Measurements from ENCODE around the gene NMRK1.

NMRK1 gene

GRCh38 chr9:75102177-75102790 is 14.3 kb upstream of the NMRK1 start:
- no peak for DNase-seq (ENCODE audit: low read depth, low spot score)

GRCh38 chr9:75101004-75101588 is 13.1 kb upstream of the NMRK1 start:
- no peak for DNase-seq (ENCODE audit: low read depth, low spot score)

- DNase-seq (ENCODE audit: low read depth, low spot score): no peak
Measured at GRCh38 chr9:75096796-75097195, 8.8 kb upstream of the NMRK1 start.

GRCh38 chr9:75092766-75093165 is 4.8 kb upstream of the NMRK1 start:
- DNase-seq (ENCODE audit: low read depth, low spot score): no peak

GRCh38 chr9:75090579-75090978 is 2.6 kb upstream of the NMRK1 start:
- DNase-seq (ENCODE audit: low read depth, low spot score): no peak

DNA sequence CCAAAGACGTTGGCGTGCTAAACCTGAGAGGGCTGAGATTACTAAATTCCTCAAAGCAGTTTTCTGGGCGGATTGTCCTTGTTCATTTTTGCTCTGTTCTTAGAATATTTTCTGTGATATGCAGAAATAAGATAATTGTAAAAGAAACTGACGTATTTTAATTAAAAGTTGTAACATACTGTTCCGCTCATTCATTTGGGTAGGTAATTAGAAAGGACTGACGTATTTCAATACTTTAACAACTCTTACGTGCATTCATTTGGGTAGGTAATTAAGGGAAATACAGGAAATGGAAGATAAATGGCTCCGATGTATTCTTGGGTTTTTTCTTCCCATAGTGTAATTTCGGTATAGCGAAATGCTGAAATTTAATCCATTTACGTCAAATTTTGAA is 1.4 kb upstream of the NMRK1 start:
- DNase-seq (ENCODE audit: low read depth, low spot score): no peak

DNA sequence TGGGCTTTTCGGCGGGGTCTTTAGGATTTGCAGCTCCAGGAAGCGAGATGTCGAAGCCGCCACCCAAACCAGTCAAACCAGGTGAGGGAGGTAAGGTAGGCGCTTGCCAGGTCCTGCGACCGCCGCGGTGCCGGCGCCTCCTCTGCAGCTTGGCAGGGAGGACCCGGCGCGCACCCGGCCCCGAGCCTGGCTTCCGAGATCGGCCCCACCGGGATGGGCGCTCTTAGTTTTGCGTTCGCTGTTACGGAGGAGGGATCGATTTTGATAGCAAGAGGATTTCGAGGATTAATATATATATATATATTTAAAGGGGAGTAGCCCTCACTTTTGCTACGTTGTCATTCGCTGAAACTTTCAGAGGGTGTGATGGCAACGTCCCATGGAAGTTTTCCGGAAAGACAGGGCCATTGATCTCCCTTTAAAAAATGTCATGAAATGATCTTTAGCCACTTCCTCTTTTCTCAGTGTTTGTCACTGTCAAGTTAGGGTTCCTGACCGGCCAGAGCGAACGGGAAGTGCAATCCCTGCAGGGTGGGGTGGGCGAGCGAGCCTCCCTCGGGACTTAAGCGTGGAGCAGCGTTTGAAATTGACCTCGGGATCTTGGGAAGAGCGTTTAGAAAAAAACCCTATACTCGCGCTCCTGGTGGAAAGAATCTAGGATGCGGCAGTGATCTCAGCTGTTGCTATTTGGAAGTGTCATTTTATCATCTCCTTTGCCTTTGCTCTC is 854 bp upstream of the NMRK1 start:
- no peak for DNase-seq (ENCODE audit: low read depth, low spot score)

DNA sequence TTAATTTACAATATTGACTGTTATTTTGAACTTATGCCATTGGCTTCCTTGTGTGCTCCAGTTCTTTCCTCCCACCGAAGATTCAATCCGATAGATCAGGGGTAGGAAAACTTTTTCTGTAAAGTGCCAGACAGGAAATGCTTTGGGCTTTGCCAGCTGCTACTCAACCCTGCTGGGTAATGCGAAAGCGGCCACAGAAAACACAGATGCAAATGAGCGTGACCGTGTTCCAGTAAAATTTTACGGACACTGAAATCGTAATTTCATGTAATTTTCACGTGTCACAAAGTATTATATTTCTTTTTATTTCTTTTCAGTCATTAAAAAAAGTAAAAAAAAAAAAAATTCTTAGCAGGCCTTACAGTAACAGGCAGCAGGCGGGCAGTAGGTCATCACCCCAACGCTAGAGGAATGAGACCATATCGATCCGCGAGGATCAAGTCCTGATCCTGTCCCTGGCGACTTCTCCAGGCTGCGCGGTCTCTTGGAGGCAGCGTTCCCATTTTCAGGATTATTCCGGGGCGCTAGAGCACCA is 599 bp downstream of the NMRK1 start:
- DNase-seq (ENCODE audit: low read depth, low spot score): no peak

- DNase-seq (ENCODE audit: low read depth, low spot score): no peak
Measured at GRCh38 chr9:75086541-75087288, 1.2 kb downstream of the NMRK1 start.

GRCh38 chr9:75085640-75086039 is 2.3 kb downstream of the NMRK1 start:
- DNase-seq (ENCODE audit: low read depth, low spot score): no peak

- no peak for DNase-seq (ENCODE audit: low read depth, low spot score)
Measured at GRCh38 chr9:75084081-75084672, 3.8 kb downstream of the NMRK1 start.

DNA sequence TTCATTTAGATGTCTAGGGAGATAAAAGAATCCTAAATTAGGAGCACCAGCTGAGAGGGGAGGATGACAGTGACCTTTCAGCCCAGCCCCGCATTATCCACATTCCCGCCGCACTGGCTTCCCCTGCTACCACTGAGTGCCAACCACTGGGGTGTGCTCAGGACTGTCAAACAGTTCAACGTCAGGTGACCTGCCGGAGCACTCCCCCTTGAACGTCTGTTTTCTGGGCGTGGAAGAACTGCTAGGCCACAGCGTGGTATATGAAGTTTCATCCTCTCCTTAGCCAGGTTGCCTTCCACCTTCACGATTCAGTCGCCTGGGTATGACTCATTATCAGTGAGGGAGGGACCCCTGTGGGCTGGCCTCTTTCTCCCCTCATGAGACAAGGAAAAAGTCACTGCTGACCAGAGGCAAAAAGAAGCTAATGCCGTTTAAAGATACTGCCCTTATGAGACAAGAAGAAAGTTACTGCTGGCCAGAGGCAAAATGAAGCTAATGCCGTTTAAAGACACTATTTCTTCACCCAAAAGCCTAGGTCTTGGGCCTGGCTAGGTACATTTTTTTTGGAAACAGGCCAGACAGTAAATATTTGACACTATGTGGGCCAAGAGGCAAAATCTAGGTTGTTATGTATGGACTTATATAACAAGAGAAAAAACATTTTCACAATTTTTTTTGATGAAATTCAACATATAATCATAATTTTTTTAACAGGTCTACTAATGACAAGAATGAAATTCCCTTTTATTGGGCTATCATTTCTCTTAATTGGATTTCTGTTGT is 4.6 kb downstream of the NMRK1 start:
- no peak for DNase-seq (ENCODE audit: low read depth, low spot score)

GRCh38 chr9:75081632-75082031 is 6.3 kb downstream of the NMRK1 start:
- no peak for DNase-seq (ENCODE audit: low read depth, low spot score)

- no peak for DNase-seq (ENCODE audit: low read depth, low spot score)
Measured at GRCh38 chr9:75072895-75073294, 15.1 kb downstream of the NMRK1 start.

DNA sequence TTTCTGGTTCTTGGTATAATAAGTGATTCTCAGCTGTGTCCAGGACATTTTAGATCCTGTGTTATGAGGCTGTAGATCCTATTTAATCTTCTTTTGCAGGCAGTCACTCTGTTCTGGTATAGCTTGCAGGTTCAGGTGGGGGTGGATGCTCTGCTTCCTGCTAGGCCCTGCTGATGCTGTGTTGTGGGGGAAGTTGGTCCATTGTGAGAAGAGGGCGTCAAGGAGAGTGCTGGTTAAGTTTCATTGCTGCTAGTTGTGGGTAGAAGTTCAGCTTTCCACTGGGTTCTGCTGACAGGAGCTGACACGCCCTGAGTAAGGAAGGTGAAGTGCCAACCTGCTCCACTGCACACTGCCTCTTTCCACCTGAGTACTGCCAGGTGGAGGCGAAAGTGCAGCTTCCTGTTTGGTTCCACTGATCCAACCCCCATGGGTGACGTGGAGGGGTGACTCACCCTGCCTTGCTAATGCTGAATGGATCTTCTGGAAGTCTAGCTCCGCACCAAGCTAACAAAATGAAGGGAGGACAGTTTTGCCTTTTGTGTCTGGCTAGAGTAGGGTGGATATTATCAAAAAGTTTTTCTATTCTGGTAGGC is 16.3 kb downstream of the NMRK1 start:
- no peak for DNase-seq (ENCODE audit: low read depth, low spot score)

GRCh38 chr9:75069171-75069570 is 18.8 kb downstream of the NMRK1 start:
- DNase-seq (ENCODE audit: low read depth, low spot score): no peak

DNA sequence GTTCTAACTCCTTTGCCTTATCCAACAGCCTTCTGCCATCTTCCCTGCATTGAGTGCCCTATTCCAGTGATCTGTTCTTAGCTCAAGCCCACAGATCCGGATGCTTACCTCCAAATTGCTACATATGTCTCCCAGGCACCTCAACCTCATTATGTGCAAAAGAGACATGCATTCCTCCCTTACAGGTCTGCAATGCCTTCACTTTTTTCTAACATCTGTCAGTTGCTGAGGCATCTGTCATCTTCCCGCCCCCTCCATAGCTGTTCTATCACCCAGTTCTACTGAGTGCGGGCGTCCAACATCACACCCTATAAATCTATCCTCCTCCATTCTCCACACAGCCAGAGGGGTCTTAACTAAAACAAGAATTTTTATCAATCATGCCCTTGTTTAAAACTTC is 20.1 kb downstream of the NMRK1 start:
- DNase-seq (ENCODE audit: low read depth, low spot score): no peak

DNA sequence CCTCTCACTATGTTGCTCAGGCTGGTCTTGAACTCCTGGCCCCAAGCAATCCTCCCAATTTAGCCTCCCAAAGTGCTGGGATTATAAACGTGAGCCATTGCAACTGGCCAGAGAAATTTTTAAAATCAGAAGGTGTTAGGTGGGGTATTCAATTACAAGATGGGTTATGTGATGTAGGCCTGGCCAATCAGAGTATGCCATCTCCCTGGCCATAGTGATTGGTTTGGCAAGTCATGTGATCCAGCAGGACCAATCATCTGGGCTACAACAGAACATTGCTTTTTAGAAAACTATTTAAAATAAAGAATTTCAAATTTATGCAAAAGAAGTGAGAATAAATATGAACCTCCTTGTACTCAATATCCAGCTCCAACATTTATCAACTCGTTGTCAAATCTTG is 22.4 kb downstream of the NMRK1 start:
- DNase-seq (ENCODE audit: low read depth, low spot score): no peak

DNA sequence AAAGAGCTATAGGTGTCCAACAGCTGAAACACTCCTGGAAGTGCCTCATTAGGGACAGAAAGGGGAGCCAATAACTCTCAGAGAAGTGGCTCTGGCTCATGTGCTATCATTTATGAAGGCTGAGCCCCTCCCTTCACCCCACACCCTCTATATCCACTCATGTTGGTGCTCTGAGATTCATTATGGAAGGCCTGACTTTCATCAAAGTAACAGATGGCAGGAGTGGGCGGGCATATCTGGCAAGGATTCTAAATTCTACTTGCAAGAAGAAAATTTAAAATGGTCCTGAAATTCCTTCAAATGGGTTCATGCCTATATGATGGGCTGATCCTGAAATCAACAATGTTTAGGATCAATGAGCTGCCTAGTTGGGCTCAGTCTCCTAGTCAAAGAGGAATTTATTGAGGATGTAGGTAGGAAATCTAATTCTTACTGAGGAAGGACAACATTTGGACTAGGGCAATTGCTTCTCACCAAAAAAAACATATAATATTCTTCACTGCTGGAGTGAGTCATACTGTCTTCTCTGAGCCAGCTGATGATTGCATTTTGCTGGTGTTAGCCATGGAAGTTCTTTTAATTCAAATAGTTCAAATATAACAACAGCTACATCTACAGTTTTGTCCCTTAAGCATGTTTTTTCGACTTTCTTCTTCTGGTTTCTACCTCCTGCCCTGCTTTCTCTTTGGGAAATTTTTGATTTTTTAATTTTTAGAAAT is 23.5 kb downstream of the NMRK1 start:
- no peak for DNase-seq (ENCODE audit: low read depth, low spot score)

Measured in smooth muscle cell of the brain vasculature (primary cell).